PC-3 (cell line): Measurements from ENCODE around the gene KIF21A. TPM values are rescaled to one million over a fixed set of nuclear protein-coding genes. Genes with fewer than 3 reads are reported as not detected.

ENCODE experiments used
- ATAC-seq: fragments of 200-7000 bp; cut with Tn5 transposase; 2 replicates; pipeline ENCODE4 v1.9.1; 2020; ENCODE audit warnings: mild to moderate bottlenecking, moderate library complexity
- BruUV-seq: library from RNA; stranded (reverse); fragments of 400-500 nt; replicated peaks from 2 replicates; lab custom pipeline; 2021; lab: Mats Ljungman, UMichigan
- CTCF ChIA-PET: fragments of 300-600 bp; sonication (Branson Sonifier 250); formaldehyde crosslinking; loops from one replicate; lab custom pipeline; 2022; ENCODE audit warnings: antibody characterized with exemption; lab: Charles Lee
- POLR2A ChIA-PET: fragments of 300-600 bp; sonication (Branson Sonifier 250); formaldehyde crosslinking; loops from one replicate; lab custom pipeline; 2022; ENCODE audit warnings: antibody characterized with exemption; ENCODE audit not compliant: unreplicated experiment; lab: Charles Lee
- DNase-seq: peaks from one replicate; pipeline ENCODE4 v3.0.0-alpha.2; 2015
- H2AFZ ChIP-seq: fragments of 300-600 bp; sonication (generic); 2 replicates; pipeline ENCODE4 v1.6.0; 2016; ENCODE audit warnings: antibody characterized with exemption, low read length
- H3F3A ChIP-seq: fragments of 300-600 bp; sonication (generic); one replicate; pipeline ENCODE4 v1.6.0; 2017; ENCODE audit warnings: antibody characterized with exemption, low read length, control low read depth, mild to moderate bottlenecking; ENCODE audit not compliant: unreplicated experiment
- H3K27ac ChIP-seq: fragments of 300-600 bp; sonication (generic); 2 replicates; pipeline ENCODE4 v1.5.1; 2016; ENCODE audit warnings: mild to moderate bottlenecking, low read length
- H3K27me3 ChIP-seq: fragments of 300-600 bp; sonication (generic); 2 replicates; pipeline ENCODE4 v1.6.1; 2016; ENCODE audit warnings: low read length, mixed read lengths
- H3K36me3 ChIP-seq: fragments of 300-600 bp; sonication (generic); 2 replicates; pipeline ENCODE4 v1.6.1; 2016; ENCODE audit warnings: low read depth, mixed run types, low read length, mixed read lengths
- H3K4me1 ChIP-seq: fragments of 300-600 bp; sonication (generic); 2 replicates; pipeline ENCODE4 v1.5.1; 2016; ENCODE audit warnings: low read length; ENCODE audit not compliant: insufficient read depth
- H3K4me2 ChIP-seq: fragments of 300-600 bp; sonication (generic); 2 replicates; pipeline ENCODE4 v1.6.0; 2016; ENCODE audit warnings: low read length
- H3K4me3 ChIP-seq: fragments of 300-600 bp; sonication (generic); 2 replicates; pipeline ENCODE4 v1.5.1; 2016; ENCODE audit warnings: mild to moderate bottlenecking, low read length, mixed read lengths
- H3K79me2 ChIP-seq: fragments of 300-600 bp; sonication (generic); 2 replicates; pipeline ENCODE4 v1.6.1; 2017; ENCODE audit warnings: low read length, mixed read lengths
- H3K9ac ChIP-seq: fragments of 300-600 bp; sonication (generic); 2 replicates; pipeline ENCODE4 v1.6.0; 2016; ENCODE audit warnings: mild to moderate bottlenecking, low read length
- H3K9me2 ChIP-seq: fragments of 300-600 bp; sonication (generic); replicated peaks from 2 replicates; pipeline ENCODE4 v1.6.1; 2016; ENCODE audit warnings: mixed run types, low read length, mixed read lengths
- H3K9me3 ChIP-seq: fragments of 300-600 bp; sonication (generic); 2 replicates; pipeline ENCODE4 v1.6.1; 2016; ENCODE audit warnings: low read length, mixed read lengths
- H4K20me1 ChIP-seq: fragments of 300-600 bp; sonication (generic); 2 replicates; pipeline ENCODE4 v1.6.1; 2016; ENCODE audit warnings: low read length, mixed read lengths
- CTCF ChIP-seq: fragments of 300-600 bp; sonication (generic); conservative IDR thresholded peaks from 2 replicates; pipeline ENCODE4 v1.5.1; 2017; ENCODE audit warnings: antibody characterized with exemption, low read depth, mild to moderate bottlenecking, low read length
- EZH2 ChIP-seq: fragments of 300-600 bp; sonication (generic); IDR thresholded peaks from one replicate; pipeline ENCODE4 v1.6.1; 2017; ENCODE audit warnings: antibody characterized with exemption, mild to moderate bottlenecking, low read length; ENCODE audit not compliant: unreplicated experiment
- EZH2phosphoT487 ChIP-seq: fragments of 300-600 bp; sonication (generic); IDR thresholded peaks from 2 replicates; pipeline ENCODE4 v1.6.1; 2018; ENCODE audit warnings: mild to moderate bottlenecking, antibody characterized with exemption, low read length, borderline replicate concordance
- intact Hi-C: fragments of 100-400 bp; cut with micrococcal nuclease; formaldehyde crosslinking; loops from 2 replicates; pipeline ENCODE4 v1.9.0; 2023
- total RNA-seq: library from RNA; depleted of rRNA; stranded (reverse); fragments of >200 nt; gene quantifications from 2 replicates; pipeline ENCODE4 v1.2.3, GENCODE V29; 2014

The KIF21A gene
- total RNA-seq, 1 experiment from 2014 or later: 25.1 TPM

GRCh38 chr12:39435531-39435930 lies 7.4 kb downstream of the KIF21A start:
- H2AFZ ChIP-seq: no peak overlapping the region
- H3K9me3 ChIP-seq: no peaks in the 10 kb centered on the region
- TF ChIP-seq CTCF (no peak), EZH2phosphoT487 (no peak), EZH2 (no peak)

GRCh38 chr12:39431797-39432196 lies 11.1 kb downstream of the KIF21A start:
- peaks cover 10% of the 10 kb centered on the region; the same call in 1 of the 2 replicates for H4K20me1 ChIP-seq
- H3K4me3 ChIP-seq: no peak overlapping the region
- H3K9ac ChIP-seq: no peak overlapping the region
- no peaks in the 10 kb centered on the region for H3F3A ChIP-seq
- TF ChIP-seq EZH2phosphoT487: no peak
- no peak for TF ChIP-seq CTCF
- TF ChIP-seq EZH2: no peak
- no peak for DNase-seq
- no peak overlapping the region for H3K4me2 ChIP-seq
- peaks cover 84% of the 10 kb centered on the region for H3K79me2 ChIP-seq
- H2AFZ ChIP-seq: no peak overlapping the region
- ChIA-PET CTCF (no interaction called here), POLR2A (no interaction called here)
- intact Hi-C loops: no loop called here
- no peak for ATAC-seq
- H3K36me3 ChIP-seq: no peaks in the 10 kb centered on the region
- peaks cover 12% of the 10 kb centered on the region for H3K4me1 ChIP-seq
- H3K9me3 ChIP-seq: no peaks in the 10 kb centered on the region
- no TSS peak for BruUV-seq
- no peaks in the 10 kb centered on the region for H3K27me3 ChIP-seq
- H3K9me2 ChIP-seq: no peaks in the 10 kb centered on the region
- H3K27ac ChIP-seq: no peak overlapping the region

More at GRCh38 chr12:39435531-39435930, 7.4 kb downstream of the KIF21A start:
- ChIA-PET POLR2A (interaction anchor here (0.6 kb wide), 1 partner anchor 345 kb away, joined by 3 read pairs; no protein-coding TSS in a partner anchor), CTCF (no interaction called here)
- H3F3A ChIP-seq: no peaks in the 10 kb centered on the region
- H3K4me2 ChIP-seq: no peak overlapping the region
- DNase-seq (no peak), ATAC-seq (no peak)
- intact Hi-C loops: no loop called here
- peaks cover 95% of the 10 kb centered on the region for H3K79me2 ChIP-seq
- no peak overlapping the region for H3K9ac ChIP-seq
- no TSS peak for BruUV-seq
- H3K4me3 ChIP-seq: no peak overlapping the region
- H3K27me3 ChIP-seq: no peaks in the 10 kb centered on the region
- peaks cover 13% of the 10 kb centered on the region; the same call in 1 of the 2 replicates for H4K20me1 ChIP-seq
- H3K27ac ChIP-seq: no peak overlapping the region
- H3K4me1 ChIP-seq: peaks cover 5% of the 10 kb centered on the region
- no peaks in the 10 kb centered on the region for H3K36me3 ChIP-seq
- no peaks in the 10 kb centered on the region for H3K9me2 ChIP-seq

- Histone ChIP-seq H2AFZ (no peak overlapping the region), H3F3A (no peaks in the 10 kb centered on the region), H3K79me2 (peaks cover 86% of the 10 kb centered on the region), H3K4me3 (no peak overlapping the region), H3K9me2 (no peaks in the 10 kb centered on the region), H3K9ac (no peak overlapping the region), H3K27ac (no peak overlapping the region), H3K4me1 (peaks cover 12% of the 10 kb centered on the region), H3K27me3 (no peaks in the 10 kb centered on the region), H3K9me3 (no peaks in the 10 kb centered on the region), H3K4me2 (no peak overlapping the region), H4K20me1 (peaks cover 11% of the 10 kb centered on the region; the same call in 1 of the 2 replicates), H3K36me3 (no peaks in the 10 kb centered on the region)
- no TSS peak for BruUV-seq
- intact Hi-C loops: no loop called here
- ChIA-PET CTCF (no interaction called here), POLR2A (no interaction called here)
- no peak for ATAC-seq
- DNase-seq: no peak
- TF ChIP-seq EZH2: no peak
- TF ChIP-seq CTCF: no peak
These were observed 11.7 kb downstream of the KIF21A start for GRCh38 chr12:39431002-39431796.
